ENCODE results near the gene RASSF3.

GRCh38 chr12:64685050-64685449 lies 74.8 kb downstream of the RASSF3 start:
- TF ChIP-seq, protein P1, sequence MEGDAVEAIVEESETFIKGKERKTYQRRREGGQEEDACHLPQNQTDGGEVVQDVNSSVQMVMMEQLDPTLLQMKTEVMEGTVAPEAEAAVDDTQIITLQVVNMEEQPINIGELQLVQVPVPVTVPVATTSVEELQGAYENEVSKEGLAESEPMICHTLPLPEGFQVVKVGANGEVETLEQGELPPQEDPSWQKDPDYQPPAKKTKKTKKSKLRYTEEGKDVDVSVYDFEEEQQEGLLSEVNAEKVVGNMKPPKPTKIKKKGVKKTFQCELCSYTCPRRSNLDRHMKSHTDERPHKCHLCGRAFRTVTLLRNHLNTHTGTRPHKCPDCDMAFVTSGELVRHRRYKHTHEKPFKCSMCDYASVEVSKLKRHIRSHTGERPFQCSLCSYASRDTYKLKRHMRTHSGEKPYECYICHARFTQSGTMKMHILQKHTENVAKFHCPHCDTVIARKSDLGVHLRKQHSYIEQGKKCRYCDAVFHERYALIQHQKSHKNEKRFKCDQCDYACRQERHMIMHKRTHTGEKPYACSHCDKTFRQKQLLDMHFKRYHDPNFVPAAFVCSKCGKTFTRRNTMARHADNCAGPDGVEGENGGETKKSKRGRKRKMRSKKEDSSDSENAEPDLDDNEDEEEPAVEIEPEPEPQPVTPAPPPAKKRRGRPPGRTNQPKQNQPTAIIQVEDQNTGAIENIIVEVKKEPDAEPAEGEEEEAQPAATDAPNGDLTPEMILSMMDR (IDR thresholded peaks at IDR 0.05): no peak
- no peak for TF ChIP-seq EP300 (IDR thresholded peaks at IDR 0.05)
- TF ChIP-seq POLR2A (IDR thresholded peaks at IDR 0.05): no peak
